HG02642 (cell line): ENCODE results near the gene CCT6A.
"Not testable (repeated sequence)": the region's sequence is repeated elsewhere in the genome, so short reads cannot be mapped to it uniquely, and the experiment has no call there.

Source experiments
- ATAC-seq: cut with Tn5 transposase; IDR thresholded peaks from one replicate; pipeline ENCODE4 v1.9.1; 2021; ENCODE audit warnings: mild to moderate bottlenecking; ENCODE audit not compliant: unreplicated experiment, poor library complexity

CCT6A gene

GRCh38 chr7:56051339-56052191 is at the start of gene CCT6A, which contains the start of gene PSPH:
TSS of gene CCT6A (plus strand) at chr7:56051765. CDS start at chr7:56051849, 84 bp downstream.
TSS of gene PSPH (minus strand) at chr7:56051444. CDS start at chr7:56021212, 30,232 bp downstream.
- ATAC-seq = peak; percentile 97

GRCh38 chr7:56003749-56004148 is 47.8 kb upstream of the CCT6A start:
- no peak for ATAC-seq

- ATAC-seq = no peak
Observed at GRCh38 chr7:56007167-56007652, 44.4 kb upstream of the CCT6A start.

GRCh38 chr7:56007891-56008290 is 43.7 kb upstream of the CCT6A start:
- ATAC-seq = no peak

- ATAC-seq = no peak
Observed at GRCh38 chr7:56009695-56010094, 41.9 kb upstream of the CCT6A start.

GRCh38 chr7:56017015-56017414 is 34.5 kb upstream of the CCT6A start:
- ATAC-seq = not testable (repeated sequence)

- ATAC-seq = no peak
Observed at GRCh38 chr7:56019501-56019900, 32.1 kb upstream of the CCT6A start.

- ATAC-seq = no peak
Observed at GRCh38 chr7:56023500-56023899, 28.1 kb upstream of the CCT6A start.

GRCh38 chr7:56026538-56026937 is 25.0 kb upstream of the CCT6A start:
- no peak for ATAC-seq

GRCh38 chr7:56028942-56029630 is 22.5 kb upstream of the CCT6A start:
- no peak for ATAC-seq

GRCh38 chr7:56030340-56030739 is 21.2 kb upstream of the CCT6A start:
- no peak for ATAC-seq

GRCh38 chr7:56031556-56031955 is 20.0 kb upstream of the CCT6A start:
- not testable (repeated sequence) for ATAC-seq

GRCh38 chr7:56032578-56032977 is 19.0 kb upstream of the CCT6A start:
- ATAC-seq = not testable (repeated sequence)

- ATAC-seq = peak; percentile 99
Observed at GRCh38 chr7:56033671-56034432, 17.7 kb upstream of the CCT6A start.

GRCh38 chr7:56040730-56041129 is 10.8 kb upstream of the CCT6A start:
- ATAC-seq = no peak

GRCh38 chr7:56045758-56046157 is 5.8 kb upstream of the CCT6A start:
- ATAC-seq = not testable (repeated sequence)

GRCh38 chr7:56046721-56047445 is 4.7 kb upstream of the CCT6A start:
- ATAC-seq = no peak

GRCh38 chr7:56047446-56048116 is 4.0 kb upstream of the CCT6A start:
- ATAC-seq = not testable (repeated sequence)

GRCh38 chr7:56048245-56048644 is 3.3 kb upstream of the CCT6A start:
- ATAC-seq = no peak
